PC-9 (cell line): ENCODE data around the gene ASTN2. TPM values are rescaled to one million over a fixed set of nuclear protein-coding genes. Genes with fewer than 3 reads are reported as not detected.

Source experiments
- BruUV-seq: library from RNA; stranded (reverse); fragments of 400-500 nt; replicated peaks from 2 replicates; lab custom pipeline; 2021; lab: Mats Ljungman, UMichigan
- CTCF ChIA-PET: fragments of 300-600 bp; sonication (Branson Sonifier 250); formaldehyde crosslinking; loops from one replicate; lab custom pipeline; 2022; ENCODE audit warnings: antibody characterized with exemption; lab: Charles Lee
- POLR2A ChIA-PET: fragments of 300-600 bp; sonication (Branson Sonifier 250); formaldehyde crosslinking; loops from one replicate; lab custom pipeline; 2022; ENCODE audit warnings: antibody characterized with exemption; ENCODE audit not compliant: unreplicated experiment; lab: Charles Lee
- DNase-seq, 2 experiments: peaks; one replicate each; pipeline versions ENCODE4 v3.0.0 to v3.0.0-alpha.2; 2015 to 2022; ENCODE audit warnings: mixed read lengths in 1 of 2
- H2AFZ ChIP-seq: fragments of 200-600 bp; sonication (generic); 2 replicates; pipeline ENCODE4 v1.8.1; 2017; ENCODE audit warnings: antibody characterized with exemption
- H3F3A ChIP-seq: fragments of 200-600 bp; sonication (generic); 2 replicates; pipeline ENCODE4 v1.8.1; 2017; ENCODE audit warnings: antibody characterized with exemption, mild to moderate bottlenecking, low read depth; ENCODE audit not compliant: insufficient read depth
- H3K27ac ChIP-seq: fragments of 200-600 bp; sonication (generic); 2 replicates; pipeline ENCODE4 v1.6.1; 2016; ENCODE audit warnings: mixed run types
- H3K27me3 ChIP-seq: fragments of 200-600 bp; sonication (generic); 2 replicates; pipeline ENCODE4 v1.6.1; 2016; ENCODE audit warnings: low read depth, mixed run types; ENCODE audit not compliant: insufficient read depth
- H3K36me3 ChIP-seq: fragments of 200-600 bp; sonication (generic); 2 replicates; pipeline ENCODE4 v1.6.1; 2016; ENCODE audit warnings: low read depth, mixed run types
- H3K4me1 ChIP-seq: fragments of 200-600 bp; sonication (generic); replicated peaks from 2 replicates; pipeline ENCODE4 v1.6.1; 2016; ENCODE audit warnings: mixed run types; ENCODE audit not compliant: insufficient read depth
- H3K4me2 ChIP-seq: fragments of 200-600 bp; sonication (generic); 2 replicates; pipeline ENCODE4 v1.6.1; 2017; ENCODE audit warnings: mixed run types
- H3K4me3 ChIP-seq: fragments of 200-600 bp; sonication (generic); 2 replicates; pipeline ENCODE4 v1.6.1; 2016; ENCODE audit warnings: mixed run types
- H3K79me2 ChIP-seq: fragments of 200-600 bp; sonication (generic); 2 replicates; pipeline ENCODE4 v1.6.1; 2017; ENCODE audit warnings: low read depth, mixed run types
- H3K9me2 ChIP-seq: fragments of 200-600 bp; sonication (generic); 2 replicates; pipeline ENCODE4 v1.8.1; 2017; ENCODE audit warnings: mild to moderate bottlenecking; ENCODE audit not compliant: insufficient read depth
- H3K9me3 ChIP-seq: fragments of 200-600 bp; sonication (generic); 2 replicates; pipeline ENCODE4 v1.8.1; 2016; ENCODE audit warnings: low read depth; ENCODE audit not compliant: insufficient read depth
- H4K20me1 ChIP-seq: fragments of 200-600 bp; sonication (generic); 2 replicates; pipeline ENCODE4 v1.8.1; 2017; ENCODE audit not compliant: insufficient read depth
- EZH2 ChIP-seq: fragments of 200-600 bp; sonication (generic); IDR thresholded peaks from 2 replicates; pipeline ENCODE4 v1.8.0; 2017; ENCODE audit warnings: antibody characterized with exemption, low read depth
- intact Hi-C: fragments of 100-400 bp; cut with micrococcal nuclease; formaldehyde crosslinking; loops from one replicate; pipeline ENCODE4 v1.10.0; 2022; ENCODE audit not compliant: unreplicated experiment
- total RNA-seq: library from RNA; stranded (reverse); gene quantifications from 2 replicates; pipeline ENCODE4 v1.2.3, GENCODE V29; 2021
- TF ChIP-seq, protein P1 (sequence below): fragments of 200-600 bp; sonication (generic); conservative IDR thresholded peaks from 2 replicates; pipeline ENCODE4 v1.6.1; 2017; ENCODE audit warnings: mixed run types, antibody characterized with exemption, mild to moderate bottlenecking, moderate library complexity

ASTN2 gene
- total RNA-seq, 1 experiment from 2014 or later, result 6.2 TPM

DNA sequence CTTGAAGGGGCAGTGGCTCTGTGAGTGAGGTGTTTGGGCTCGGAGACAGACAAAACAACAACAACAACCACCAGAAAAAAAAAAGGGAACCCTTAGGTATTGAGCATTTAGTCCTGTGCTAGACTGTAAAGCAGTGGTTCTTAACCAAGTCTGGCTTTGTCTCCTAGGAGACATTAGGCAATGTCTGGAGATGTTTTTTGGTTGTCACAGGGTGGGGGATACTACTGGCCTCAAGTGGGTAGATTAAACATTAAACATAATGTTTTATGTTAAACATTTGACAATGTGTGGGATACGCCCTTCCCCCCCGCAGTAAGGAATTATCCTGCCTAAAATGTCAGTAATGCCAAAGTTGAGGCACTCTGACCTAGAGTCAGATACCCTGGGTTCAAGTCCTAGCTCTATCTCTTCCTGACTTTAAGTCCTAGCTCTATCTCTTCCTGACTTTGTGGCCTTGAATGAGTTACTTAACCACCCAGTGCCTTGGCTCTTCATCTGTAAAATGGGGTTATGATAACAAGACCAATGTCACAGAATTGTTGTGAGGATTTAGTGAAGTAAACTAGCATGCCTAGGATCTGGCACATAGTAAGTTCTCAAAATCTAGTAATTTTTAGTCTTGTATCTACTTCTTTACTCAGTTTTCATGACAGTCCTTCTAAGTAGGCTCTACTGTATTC, 725.9 kb downstream of the ASTN2 start:
- Histone ChIP-seq H3K79me2 (peaks cover 63% of the 10 kb centered on the region), H2AFZ (no peak overlapping the region), H3K4me3 (peak overlapping the region; percentile 84; the same call in 1 of the 2 replicates), H3K36me3 (no peaks in the 10 kb centered on the region), H3K9me2 (no peaks in the 10 kb centered on the region), H3K27ac (no peak overlapping the region), H3F3A (peaks cover 14% of the 10 kb centered on the region), H3K4me2 (peak overlapping the region; percentile 88), H4K20me1 (no peaks in the 10 kb centered on the region), H3K27me3 (no peaks in the 10 kb centered on the region), H3K4me1 (peaks cover 57% of the 10 kb centered on the region), H3K9me3 (no peaks in the 10 kb centered on the region)
- no TSS peak for BruUV-seq
- TF ChIP-seq EZH2, result no peak
- TF ChIP-seq, protein P1, sequence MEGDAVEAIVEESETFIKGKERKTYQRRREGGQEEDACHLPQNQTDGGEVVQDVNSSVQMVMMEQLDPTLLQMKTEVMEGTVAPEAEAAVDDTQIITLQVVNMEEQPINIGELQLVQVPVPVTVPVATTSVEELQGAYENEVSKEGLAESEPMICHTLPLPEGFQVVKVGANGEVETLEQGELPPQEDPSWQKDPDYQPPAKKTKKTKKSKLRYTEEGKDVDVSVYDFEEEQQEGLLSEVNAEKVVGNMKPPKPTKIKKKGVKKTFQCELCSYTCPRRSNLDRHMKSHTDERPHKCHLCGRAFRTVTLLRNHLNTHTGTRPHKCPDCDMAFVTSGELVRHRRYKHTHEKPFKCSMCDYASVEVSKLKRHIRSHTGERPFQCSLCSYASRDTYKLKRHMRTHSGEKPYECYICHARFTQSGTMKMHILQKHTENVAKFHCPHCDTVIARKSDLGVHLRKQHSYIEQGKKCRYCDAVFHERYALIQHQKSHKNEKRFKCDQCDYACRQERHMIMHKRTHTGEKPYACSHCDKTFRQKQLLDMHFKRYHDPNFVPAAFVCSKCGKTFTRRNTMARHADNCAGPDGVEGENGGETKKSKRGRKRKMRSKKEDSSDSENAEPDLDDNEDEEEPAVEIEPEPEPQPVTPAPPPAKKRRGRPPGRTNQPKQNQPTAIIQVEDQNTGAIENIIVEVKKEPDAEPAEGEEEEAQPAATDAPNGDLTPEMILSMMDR, result no peak
- ChIA-PET CTCF (no interaction called here), POLR2A (no interaction called here)
- intact Hi-C loops, result no loop called here
- no peak for DNase-seq

DNA sequence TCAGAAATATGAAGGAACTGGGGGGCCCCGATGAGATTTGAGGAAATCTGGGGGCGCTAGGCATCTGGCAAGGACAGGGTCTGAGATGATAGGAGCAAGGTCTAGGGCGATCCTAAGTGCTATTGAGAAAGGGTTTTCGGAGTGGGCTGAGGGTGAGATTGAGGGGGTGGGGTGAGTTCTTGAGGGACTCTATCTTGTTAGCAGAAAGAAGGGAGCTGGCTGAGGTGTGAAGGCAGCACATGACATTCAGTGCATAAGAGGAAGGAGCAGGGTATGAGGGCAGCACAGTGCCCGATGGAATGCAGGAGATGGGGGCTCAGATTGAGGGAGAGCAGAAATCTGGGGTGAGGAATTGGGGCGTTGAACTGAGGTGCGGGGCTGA, 727.1 kb downstream of the ASTN2 start:
- Histone ChIP-seq H2AFZ (peak overlapping the region; percentile 87), H3K4me1 (peaks cover 45% of the 10 kb centered on the region), H3K9me2 (no peaks in the 10 kb centered on the region), H3K79me2 (peaks cover 53% of the 10 kb centered on the region), H3K36me3 (no peaks in the 10 kb centered on the region), H3K9me3 (no peaks in the 10 kb centered on the region), H3K27ac (no peak overlapping the region), H4K20me1 (no peaks in the 10 kb centered on the region), H3K4me2 (peak overlapping the region; percentile 88), H3F3A (peaks cover 8% of the 10 kb centered on the region), H3K27me3 (no peaks in the 10 kb centered on the region), H3K4me3 (peak overlapping the region; percentile 84)
- ChIA-PET POLR2A (interaction anchor here (0.6 kb wide), 1 partner anchor 265 kb away, joined by 3 read pairs; no protein-coding TSS in a partner anchor), CTCF (no interaction called here)
- TF ChIP-seq EZH2, result no peak
- TF ChIP-seq, protein P1, result no peak
- intact Hi-C loops, result no loop called here
- no TSS peak for BruUV-seq
- DNase-seq, result no peak

DNA sequence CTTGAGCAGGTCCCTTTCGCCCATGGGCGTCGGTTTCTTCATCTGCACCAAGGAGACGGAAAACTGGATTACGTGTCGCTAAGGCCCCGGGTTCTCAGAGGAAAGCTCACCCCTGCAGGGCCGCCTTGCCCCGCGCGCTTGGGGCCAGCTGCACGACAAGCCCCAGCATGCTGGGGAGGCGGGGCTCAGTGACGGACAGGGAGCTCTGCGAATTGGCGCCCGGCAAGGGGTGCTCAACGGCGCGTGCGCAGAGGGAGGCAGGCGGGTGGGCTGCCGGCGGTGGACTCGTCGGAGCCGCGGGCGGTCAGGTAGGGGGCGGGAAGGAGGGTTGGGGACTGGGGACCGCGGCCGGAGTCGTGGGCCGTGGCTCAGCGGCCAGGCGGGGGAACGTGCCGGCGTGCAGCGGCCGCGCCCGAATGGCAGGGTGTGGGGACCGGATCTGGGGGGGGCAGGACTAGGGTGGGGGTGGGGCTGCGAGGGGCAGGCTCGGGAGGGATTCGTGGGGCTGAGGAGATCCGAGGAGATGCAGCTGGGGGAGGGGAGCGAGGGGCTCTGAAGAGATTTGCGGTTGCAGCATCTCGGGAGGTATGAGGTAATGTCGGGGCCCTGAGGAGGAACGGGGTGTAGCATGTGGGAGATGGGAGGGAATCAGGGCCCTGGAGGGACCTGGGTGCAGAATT, 727.6 kb downstream of the ASTN2 start, which contains the start of gene TRIM32:
TRIM32 (plus strand) TSS at position 232 of the 680 bp plus-strand sequence. CDS start 10,438 bp downstream, outside the sequence.
- Histone ChIP-seq H4K20me1 (no peaks in the 10 kb centered on the region), H3K27ac (no peak within 1 kb of the TSS), H3K9me2 (no peaks in the 10 kb centered on the region), H3K4me1 (peaks cover 40% of the 10 kb centered on the region), H3F3A (peaks cover 3% of the 10 kb centered on the region), H3K4me3 (peak within 1 kb of the TSS; percentile 84), H3K9me3 (no peaks in the 10 kb centered on the region), H3K4me2 (peak within 1 kb of the TSS; percentile 88), H3K79me2 (peaks cover 48% of the 10 kb centered on the region), H2AFZ (peak within 1 kb of the TSS; percentile 87), H3K36me3 (no peaks in the 10 kb centered on the region), H3K27me3 (no peaks in the 10 kb centered on the region)
- no TSS peak for BruUV-seq
- CTCF ChIA-PET, result interaction anchor here (0.6 to 0.7 kb wide), 2 partner anchors 449 to 1775 kb away, joined by 3 to 9 read pairs; no protein-coding TSS in a partner anchor
- intact Hi-C loops, result no loop called here
- POLR2A ChIA-PET, result interaction anchor here (0.5 to 0.7 kb wide), 3 partner anchors 45 to 591 kb away, joined by 3 to 8 read pairs (median 6); no protein-coding TSS in a partner anchor
- TF ChIP-seq, protein P1, result no peak
- no peak for TF ChIP-seq EZH2
- peak; percentile 74 to 96 for DNase-seq
